ENCODE measurements around the gene TAF10. TPM values are rescaled to one million over a fixed set of nuclear protein-coding genes. Genes with fewer than 3 reads are reported as not detected.

The TAF10 gene
- total RNA-seq: 10 to 100 TPM; 53.5 to 96.7 (median 75.6) TPM
- polyA plus RNA-seq: 100 to 1,000 TPM; 116 TPM

DNA sequence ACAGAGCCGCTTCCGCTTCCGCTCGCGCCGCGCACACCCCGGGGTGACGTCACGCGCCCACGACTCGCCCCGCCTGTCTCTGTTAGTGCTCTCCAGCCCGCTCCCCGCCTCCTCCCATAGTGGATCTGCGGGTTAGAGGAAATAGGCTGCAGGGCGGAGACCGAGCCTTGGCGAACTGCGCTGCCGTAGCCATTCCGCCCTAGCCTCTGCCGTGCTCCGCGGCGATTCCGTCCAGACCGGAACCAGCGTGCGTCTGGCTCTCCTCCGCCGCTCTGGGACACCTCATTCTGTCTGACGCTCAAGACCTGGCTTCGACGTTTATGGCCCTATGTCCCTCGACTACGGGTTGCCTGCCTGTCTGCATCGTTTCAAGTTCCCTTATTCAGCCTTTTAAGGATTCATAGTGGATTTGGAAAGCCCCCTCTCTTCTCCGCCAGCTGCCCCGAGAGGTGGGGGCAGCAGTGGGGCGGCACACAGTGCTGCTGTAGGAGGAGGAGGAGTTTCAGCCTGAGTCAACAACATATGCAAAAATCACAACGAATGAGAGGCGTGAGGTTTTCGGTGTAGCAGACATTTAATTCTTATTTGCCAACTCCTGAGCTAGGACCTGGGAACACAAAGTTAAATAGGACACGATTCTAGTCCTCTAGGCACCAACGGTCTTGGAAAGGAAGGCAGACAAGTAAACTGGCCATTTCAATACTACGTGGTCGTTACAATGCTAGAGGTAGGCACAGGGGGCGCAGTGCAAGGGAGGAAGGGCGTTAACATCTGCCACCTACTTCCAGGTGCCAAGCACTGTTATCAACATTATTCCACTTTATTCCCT is at the start of gene TAF10:
Gene TAF10, minus strand, starts transcription at position 4 of the 829 bp plus-strand sequence. CDS start 27 bp downstream, outside the sequence.
- no peaks in the 10 kb centered on the region for H3K9me3 ChIP-seq
- 0% methylated on average over 37 to 51 of the region's 51 CpGs for WGBS, 2 donors
- no peaks in the 10 kb centered on the region for H3K27me3 ChIP-seq
- DNase-seq: peak; percentile 97 to 98 (median 98)
- TF ChIP-seq, protein P1, sequence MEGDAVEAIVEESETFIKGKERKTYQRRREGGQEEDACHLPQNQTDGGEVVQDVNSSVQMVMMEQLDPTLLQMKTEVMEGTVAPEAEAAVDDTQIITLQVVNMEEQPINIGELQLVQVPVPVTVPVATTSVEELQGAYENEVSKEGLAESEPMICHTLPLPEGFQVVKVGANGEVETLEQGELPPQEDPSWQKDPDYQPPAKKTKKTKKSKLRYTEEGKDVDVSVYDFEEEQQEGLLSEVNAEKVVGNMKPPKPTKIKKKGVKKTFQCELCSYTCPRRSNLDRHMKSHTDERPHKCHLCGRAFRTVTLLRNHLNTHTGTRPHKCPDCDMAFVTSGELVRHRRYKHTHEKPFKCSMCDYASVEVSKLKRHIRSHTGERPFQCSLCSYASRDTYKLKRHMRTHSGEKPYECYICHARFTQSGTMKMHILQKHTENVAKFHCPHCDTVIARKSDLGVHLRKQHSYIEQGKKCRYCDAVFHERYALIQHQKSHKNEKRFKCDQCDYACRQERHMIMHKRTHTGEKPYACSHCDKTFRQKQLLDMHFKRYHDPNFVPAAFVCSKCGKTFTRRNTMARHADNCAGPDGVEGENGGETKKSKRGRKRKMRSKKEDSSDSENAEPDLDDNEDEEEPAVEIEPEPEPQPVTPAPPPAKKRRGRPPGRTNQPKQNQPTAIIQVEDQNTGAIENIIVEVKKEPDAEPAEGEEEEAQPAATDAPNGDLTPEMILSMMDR (IDR thresholded peaks at IDR 0.05): peak in 2 of 4 donors; percentile 14 to 32
- peak; percentile 90 for FAIRE-seq
- intact Hi-C loops (cut with DNase I): loop anchor here in 1 of 3 donors (10.0 kb wide), 1 partner anchor 72 kb away; the partner anchor contains the start of gene MRPL17
- peak; percentile 92 to 97 (median 94) for ATAC-seq
- peaks cover 7 to 22% (median 15%) of the 10 kb centered on the region in 3 donors for H3K4me1 ChIP-seq
- H3K36me3 ChIP-seq: peaks cover 9 to 33% (median 23%) of the 10 kb centered on the region in 3 donors
- peak within 1 kb of the TSS; percentile 89 to 100 (median 97) for H3K27ac ChIP-seq
- peak within 1 kb of the TSS; percentile 52 to 83 (median 77) for H3K4me3 ChIP-seq

DNA sequence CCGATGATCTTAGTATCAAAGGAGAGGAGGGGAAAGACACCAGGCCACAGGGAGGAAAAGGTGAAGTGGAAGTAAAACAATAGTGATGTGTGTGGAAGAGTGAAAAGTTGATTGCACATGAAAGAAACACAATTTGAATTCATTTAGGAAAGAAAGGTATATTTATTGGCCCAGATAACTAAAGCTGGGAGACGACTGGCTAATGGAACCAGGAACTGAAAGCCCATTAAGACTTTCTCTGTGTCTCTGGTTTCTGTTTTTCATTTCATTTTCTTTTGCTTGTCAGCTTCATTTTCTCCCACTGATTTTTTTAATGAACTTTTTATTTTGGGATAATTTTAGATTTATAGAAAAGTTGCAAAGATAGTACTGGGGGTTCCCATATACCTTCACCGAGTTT is 48.7 kb upstream of the TAF10 start:
- no peak for FAIRE-seq
- intact Hi-C loops (cut with DNase I): no loop called here
- Histone ChIP-seq H3K27me3 (no peaks in the 10 kb centered on the region), H3K4me1 (no peaks in the 10 kb centered on the region), H3K36me3 (no peaks in the 10 kb centered on the region), H3K9me3 (no peaks in the 10 kb centered on the region), H3K27ac (no peak overlapping the region), H3K4me3 (no peak overlapping the region)
- DNase-seq: no peak
- 76 to 77% methylated on average over 3 of the region's 3 CpGs for WGBS, 2 donors
- no peak for ATAC-seq
- TF ChIP-seq, protein P1 (IDR thresholded peaks at IDR 0.05): no peak

DNA sequence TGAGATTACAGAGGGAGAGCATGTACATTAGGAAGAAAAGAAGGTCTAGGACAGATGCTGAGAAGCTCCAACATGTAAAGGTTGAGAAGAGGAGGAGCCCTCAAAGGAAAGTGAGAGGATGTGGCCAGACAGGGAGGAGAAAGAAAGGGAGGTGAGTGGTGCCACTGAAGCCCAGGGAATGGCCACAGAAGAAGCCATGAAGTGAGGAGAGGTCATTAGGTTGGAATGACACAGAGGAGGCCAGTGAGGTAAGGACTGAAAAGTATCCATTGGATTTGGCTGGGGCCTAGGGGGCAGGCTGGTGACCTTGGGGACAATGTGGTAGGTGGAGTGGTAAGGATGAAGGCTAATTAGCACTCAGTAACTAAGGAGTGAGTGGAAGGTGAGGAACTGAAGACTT is 46.6 kb upstream of the TAF10 start:
- no peaks in the 10 kb centered on the region for H3K36me3 ChIP-seq
- H3K4me3 ChIP-seq: no peak overlapping the region
- H3K27ac ChIP-seq: no peak overlapping the region
- no peaks in the 10 kb centered on the region for H3K27me3 ChIP-seq
- no peak for FAIRE-seq
- TF ChIP-seq, protein P1 (IDR thresholded peaks at IDR 0.05): no peak
- H3K4me1 ChIP-seq: no peaks in the 10 kb centered on the region
- H3K9me3 ChIP-seq: no peaks in the 10 kb centered on the region
- intact Hi-C loops (cut with DNase I): no loop called here
- DNase-seq: no peak
- ATAC-seq: no peak

DNA sequence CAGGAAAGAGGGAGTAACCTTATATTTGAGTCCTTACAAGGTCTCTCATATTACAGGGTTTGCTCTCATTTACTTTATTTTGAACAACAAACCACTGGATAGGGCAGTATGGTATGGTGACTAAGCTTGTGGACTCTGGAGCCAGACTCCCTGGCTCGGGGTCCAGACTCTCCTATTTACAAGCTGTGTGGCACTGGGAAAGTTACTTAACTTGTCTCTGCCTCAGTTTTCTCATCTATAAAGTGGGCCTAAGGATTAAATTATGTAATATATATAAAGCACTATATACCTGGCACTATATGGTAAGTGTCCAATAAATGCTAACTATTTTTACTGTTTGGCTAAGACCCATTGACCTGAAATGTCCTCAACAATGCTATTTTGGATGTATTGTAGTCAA is 45.3 kb upstream of the TAF10 start:
- intact Hi-C loops (cut with DNase I): no loop called here
- FAIRE-seq (no peak), ATAC-seq (no peak), DNase-seq (no peak)
- H3K4me1 ChIP-seq: no peaks in the 10 kb centered on the region
- no peaks in the 10 kb centered on the region for H3K27me3 ChIP-seq
- no peak overlapping the region for H3K4me3 ChIP-seq
- TF ChIP-seq, protein P1 (IDR thresholded peaks at IDR 0.05): no peak
- H3K9me3 ChIP-seq: no peaks in the 10 kb centered on the region
- 81 to 85% methylated on average over 1 of the region's 1 CpG for WGBS, 2 donors
- H3K36me3 ChIP-seq: no peaks in the 10 kb centered on the region
- no peak overlapping the region for H3K27ac ChIP-seq

DNA sequence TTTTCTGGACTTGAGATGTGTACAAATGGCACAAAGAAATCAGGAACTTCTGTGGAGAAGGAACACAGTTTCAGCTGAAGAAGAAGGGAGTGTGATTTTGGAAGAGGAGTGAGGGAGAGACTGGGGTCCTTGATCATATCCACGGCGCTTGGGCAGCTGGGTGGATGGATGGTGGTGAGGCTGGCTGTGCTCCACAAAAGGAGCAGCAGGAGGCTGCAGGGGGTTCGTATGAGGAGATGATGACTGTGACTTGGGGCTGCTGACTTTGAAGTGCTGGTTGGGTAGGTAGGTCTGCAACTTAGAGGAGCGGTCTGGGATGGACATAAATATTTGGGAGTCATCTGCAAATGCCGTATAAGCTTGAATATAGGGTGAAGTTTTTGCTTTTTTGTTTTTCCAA is 44.9 kb upstream of the TAF10 start:
- FAIRE-seq (no peak), ATAC-seq (no peak), DNase-seq (no peak)
- WGBS, 2 donors: 73 to 80% methylated on average over 5 of the region's 5 CpGs
- intact Hi-C loops (cut with DNase I): no loop called here
- TF ChIP-seq, protein P1 (IDR thresholded peaks at IDR 0.05): no peak
- H3K27me3 ChIP-seq: no peaks in the 10 kb centered on the region
- H3K4me1 ChIP-seq: no peaks in the 10 kb centered on the region
- H3K27ac ChIP-seq: no peak overlapping the region
- H3K9me3 ChIP-seq: no peaks in the 10 kb centered on the region
- no peaks in the 10 kb centered on the region for H3K36me3 ChIP-seq
- H3K4me3 ChIP-seq: no peak overlapping the region
